Osteoblast (primary cell): ENCODE measurements around the gene PPM1E. TPM values are rescaled to one million over a fixed set of nuclear protein-coding genes. Genes with fewer than 3 reads are reported as not detected.
"Not testable (repeated sequence)": the region's sequence is repeated elsewhere in the genome, so short reads cannot be mapped to it uniquely, and the experiment has no call there.

Experiments
- DNase-seq: peaks from one replicate; pipeline ENCODE4 v3.0.0; 2011; ENCODE audit warnings: low spot score, mixed read lengths; ENCODE audit not compliant: insufficient read length; ENCODE audit errors: missing footprints
- H2AFZ ChIP-seq: 2 replicates; pipeline ENCODE4 v1.6.0; 2011; ENCODE audit warnings: mild to moderate bottlenecking, low read length
- H3K27ac ChIP-seq: 2 replicates; pipeline ENCODE4 v1.5.1; 2011; ENCODE audit warnings: mild to moderate bottlenecking, low read depth, low read length, moderate library complexity
- H3K27me3 ChIP-seq: 2 replicates; pipeline ENCODE4 v1.6.0; 2012; ENCODE audit warnings: mild to moderate bottlenecking, control low read depth, inconsistent platforms, low read length, moderate library complexity; ENCODE audit not compliant: insufficient read depth
- H3K36me3 ChIP-seq: 2 replicates; pipeline ENCODE4 v1.5.1; 2011; ENCODE audit warnings: mild to moderate bottlenecking, low read length, control low read depth, moderate library complexity; ENCODE audit not compliant: insufficient read depth
- H3K4me1 ChIP-seq: 2 replicates; pipeline ENCODE4 v1.5.1; 2011; ENCODE audit warnings: mild to moderate bottlenecking, low read length, control low read depth, moderate library complexity; ENCODE audit not compliant: insufficient read depth
- H3K4me2 ChIP-seq: 2 replicates; pipeline ENCODE4 v1.6.0; 2011; ENCODE audit warnings: mild to moderate bottlenecking, low read length; ENCODE audit not compliant: insufficient read depth
- H3K4me3 ChIP-seq: fragments of 200-600 bp; sonication (generic); 3 replicates; pipeline ENCODE4 v1.5.1; 2012; ENCODE audit warnings: mild to moderate bottlenecking, low read length, inconsistent platforms; ENCODE audit not compliant: insufficient read depth
- H3K79me2 ChIP-seq: 2 replicates; pipeline ENCODE4 v1.6.0; 2012; ENCODE audit warnings: mild to moderate bottlenecking, low read length, control low read depth, inconsistent platforms; ENCODE audit not compliant: insufficient read depth
- H3K9me3 ChIP-seq: 2 replicates; pipeline ENCODE4 v1.5.1; 2011; ENCODE audit warnings: low read depth, low read length, control low read depth
- H4K20me1 ChIP-seq: 2 replicates; pipeline ENCODE4 v1.6.0; 2012; ENCODE audit warnings: mild to moderate bottlenecking, low read length, control low read depth; ENCODE audit not compliant: insufficient read depth
- CTCF ChIP-seq: IDR thresholded peaks from 2 replicates; pipeline ENCODE4 v1.5.1; 2011; ENCODE audit warnings: mild to moderate bottlenecking, low read depth, low read length, moderate library complexity; ENCODE audit errors: extremely low read depth
- total RNA-seq: library from RNA; depleted of rRNA; stranded (reverse); fragments of >200 nt; gene quantifications from 2 replicates; pipeline ENCODE4 v1.2.3, GENCODE V29; 2012

The PPM1E gene
- total RNA-seq, 1 donor, result under 0.01 TPM

- no peaks in the 10 kb centered on the region for H4K20me1 ChIP-seq
- H3K4me2 ChIP-seq, result no peak overlapping the region
- H3K9me3 ChIP-seq, result no peaks in the 10 kb centered on the region
- peaks cover 3% of the 10 kb centered on the region for H3K36me3 ChIP-seq
- no peaks in the 10 kb centered on the region for H3K27me3 ChIP-seq
- no peaks in the 10 kb centered on the region for H3K4me1 ChIP-seq
- H3K27ac ChIP-seq, result no peak overlapping the region
- H3K4me3 ChIP-seq, result no peak overlapping the region
- no peak overlapping the region for H2AFZ ChIP-seq
- DNase-seq, result no peak
- no peak for TF ChIP-seq CTCF
- H3K79me2 ChIP-seq, result no peaks in the 10 kb centered on the region
These were observed 20.8 kb upstream of the PPM1E start for GRCh38 chr17:58734811-58735210.

- Histone ChIP-seq H3K36me3 (no peaks in the 10 kb centered on the region), H3K9me3 (no peaks in the 10 kb centered on the region), H3K4me3 (no peak overlapping the region), H3K4me1 (no peaks in the 10 kb centered on the region), H3K4me2 (no peak overlapping the region), H4K20me1 (no peaks in the 10 kb centered on the region), H3K27me3 (no peaks in the 10 kb centered on the region), H3K27ac (no peak overlapping the region), H2AFZ (no peak overlapping the region), H3K79me2 (no peaks in the 10 kb centered on the region)
- no peak for DNase-seq
- TF ChIP-seq CTCF, result no peak
These were observed 14.5 kb upstream of the PPM1E start for GRCh38 chr17:58741121-58741625.

GRCh38 chr17:58747674-58748073 lies 8.0 kb upstream of the PPM1E start:
- no peak for TF ChIP-seq CTCF
- Histone ChIP-seq H3K27me3 (no peaks in the 10 kb centered on the region), H4K20me1 (no peaks in the 10 kb centered on the region), H3K4me3 (no peak overlapping the region), H3K9me3 (no peaks in the 10 kb centered on the region), H3K4me2 (no peak overlapping the region), H3K27ac (no peak overlapping the region), H3K79me2 (no peaks in the 10 kb centered on the region), H3K36me3 (no peaks in the 10 kb centered on the region), H3K4me1 (no peaks in the 10 kb centered on the region), H2AFZ (no peak overlapping the region)
- no peak for DNase-seq

- not testable (repeated sequence) for H3K27ac ChIP-seq, H3K36me3 ChIP-seq, H3K4me3 ChIP-seq, H3K4me2 ChIP-seq, H4K20me1 ChIP-seq, H3K9me3 ChIP-seq, H3K4me1 ChIP-seq, DNase-seq, H2AFZ ChIP-seq, H3K27me3 ChIP-seq, H3K79me2 ChIP-seq
These were observed 6.0 kb upstream of the PPM1E start for GRCh38 chr17:58749627-58750026.
